Neural crest cell (in vitro differentiated cells): Measurements from ENCODE around the gene EFCAB11. TPM values are rescaled to one million over a fixed set of nuclear protein-coding genes. Genes with fewer than 3 reads are reported as not detected.
A peak's percentile ranks its signal among the peaks of the same experiment; 100 is the strongest.

Source experiments
- DNase-seq: peaks from one replicate; pipeline ENCODE4 v3.0.0; 2021; ENCODE audit warnings: low read depth, mixed read lengths, low spot score
- H3K27ac Mint-ChIP-seq: one replicate; pipeline ENCODE4 v1.8.0; 2021; ENCODE audit warnings: mild to moderate bottlenecking, mixed read lengths; ENCODE audit not compliant: unreplicated experiment
- H3K27me3 Mint-ChIP-seq: 2 replicates; pipeline ENCODE4 v1.8.0; 2021; ENCODE audit warnings: low read depth, mild to moderate bottlenecking, mixed read lengths
- H3K36me3 Mint-ChIP-seq: 2 replicates; pipeline ENCODE4 v1.8.0; 2021; ENCODE audit warnings: low read depth, mild to moderate bottlenecking, mixed read lengths
- H3K4me1 Mint-ChIP-seq: 2 replicates; pipeline ENCODE4 v1.8.0; 2021; ENCODE audit warnings: mixed read lengths
- H3K4me3 Mint-ChIP-seq: one replicate; pipeline ENCODE4 v1.8.0; 2021; ENCODE audit warnings: mild to moderate bottlenecking, mixed read lengths
- H3K9me3 Mint-ChIP-seq: 2 replicates; pipeline ENCODE4 v1.8.0; 2021; ENCODE audit warnings: mixed read lengths
- total RNA-seq: library from RNA; stranded (reverse); gene quantifications from 2 replicates; pipeline ENCODE4 v1.2.1, GENCODE V29; 2021
- TF ChIP-seq, protein P1 (sequence below): fragments of 200-600 bp; sonication (generic); conservative IDR thresholded peaks from 2 replicates; pipeline ENCODE4 v1.5.0; 2021; ENCODE audit warnings: antibody characterized with exemption, mild to moderate bottlenecking

EFCAB11 gene
- total RNA-seq, 1 donor from 2014 or later = 15.4 TPM

GRCh38 chr14:89855961-89856656 is 98.4 kb downstream of the EFCAB11 start:
- no peaks in the 10 kb centered on the region for H3K4me1 Mint-ChIP-seq
- H3K36me3 Mint-ChIP-seq = no peaks in the 10 kb centered on the region
- H3K9me3 Mint-ChIP-seq = no peaks in the 10 kb centered on the region
- no peak overlapping the region for H3K27ac Mint-ChIP-seq
- no peak overlapping the region for H3K4me3 Mint-ChIP-seq
- DNase-seq = no peak
- TF ChIP-seq, protein P1, sequence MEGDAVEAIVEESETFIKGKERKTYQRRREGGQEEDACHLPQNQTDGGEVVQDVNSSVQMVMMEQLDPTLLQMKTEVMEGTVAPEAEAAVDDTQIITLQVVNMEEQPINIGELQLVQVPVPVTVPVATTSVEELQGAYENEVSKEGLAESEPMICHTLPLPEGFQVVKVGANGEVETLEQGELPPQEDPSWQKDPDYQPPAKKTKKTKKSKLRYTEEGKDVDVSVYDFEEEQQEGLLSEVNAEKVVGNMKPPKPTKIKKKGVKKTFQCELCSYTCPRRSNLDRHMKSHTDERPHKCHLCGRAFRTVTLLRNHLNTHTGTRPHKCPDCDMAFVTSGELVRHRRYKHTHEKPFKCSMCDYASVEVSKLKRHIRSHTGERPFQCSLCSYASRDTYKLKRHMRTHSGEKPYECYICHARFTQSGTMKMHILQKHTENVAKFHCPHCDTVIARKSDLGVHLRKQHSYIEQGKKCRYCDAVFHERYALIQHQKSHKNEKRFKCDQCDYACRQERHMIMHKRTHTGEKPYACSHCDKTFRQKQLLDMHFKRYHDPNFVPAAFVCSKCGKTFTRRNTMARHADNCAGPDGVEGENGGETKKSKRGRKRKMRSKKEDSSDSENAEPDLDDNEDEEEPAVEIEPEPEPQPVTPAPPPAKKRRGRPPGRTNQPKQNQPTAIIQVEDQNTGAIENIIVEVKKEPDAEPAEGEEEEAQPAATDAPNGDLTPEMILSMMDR = no peak
- no peaks in the 10 kb centered on the region for H3K27me3 Mint-ChIP-seq

DNA sequence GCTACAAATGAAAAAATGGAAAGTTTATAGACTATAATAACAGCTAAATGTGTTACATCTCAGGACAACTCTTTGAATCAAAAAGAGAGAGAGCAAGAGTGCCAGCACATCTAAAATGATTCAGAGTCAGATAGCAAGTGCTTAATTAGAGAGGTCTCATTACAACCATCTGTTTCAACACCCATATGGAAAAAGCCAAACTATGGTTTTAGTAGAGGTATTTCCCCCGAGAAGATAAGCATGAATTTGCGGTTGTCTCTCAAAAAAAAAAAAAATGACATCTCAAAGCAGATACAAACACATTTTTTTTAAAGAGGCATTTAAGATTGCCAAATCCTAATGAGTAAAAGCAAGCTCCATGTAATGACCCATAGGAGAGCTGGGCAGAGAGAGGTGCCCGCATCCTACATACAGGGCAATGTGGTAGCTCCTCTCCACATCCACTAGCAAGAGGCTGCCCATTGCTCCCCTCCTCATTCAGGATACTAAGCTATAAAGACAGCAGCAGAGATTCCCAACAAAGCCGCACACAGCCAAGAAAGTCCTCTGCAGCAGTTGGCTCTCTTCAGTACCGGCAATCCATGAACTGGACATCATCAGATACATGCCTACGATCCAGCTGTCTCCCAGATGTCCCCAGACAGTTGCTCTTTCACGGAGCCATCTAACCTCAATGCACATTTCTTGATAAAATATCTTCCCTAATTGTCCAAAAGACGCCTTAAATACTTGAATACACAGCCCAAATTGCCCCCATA is 100.4 kb downstream of the EFCAB11 start:
- no peaks in the 10 kb centered on the region for H3K9me3 Mint-ChIP-seq
- H3K36me3 Mint-ChIP-seq = no peaks in the 10 kb centered on the region
- no peaks in the 10 kb centered on the region for H3K4me1 Mint-ChIP-seq
- DNase-seq = no peak
- H3K27ac Mint-ChIP-seq = no peak overlapping the region
- H3K4me3 Mint-ChIP-seq = no peak overlapping the region
- H3K27me3 Mint-ChIP-seq = no peaks in the 10 kb centered on the region
- TF ChIP-seq, protein P1 = no peak

DNA sequence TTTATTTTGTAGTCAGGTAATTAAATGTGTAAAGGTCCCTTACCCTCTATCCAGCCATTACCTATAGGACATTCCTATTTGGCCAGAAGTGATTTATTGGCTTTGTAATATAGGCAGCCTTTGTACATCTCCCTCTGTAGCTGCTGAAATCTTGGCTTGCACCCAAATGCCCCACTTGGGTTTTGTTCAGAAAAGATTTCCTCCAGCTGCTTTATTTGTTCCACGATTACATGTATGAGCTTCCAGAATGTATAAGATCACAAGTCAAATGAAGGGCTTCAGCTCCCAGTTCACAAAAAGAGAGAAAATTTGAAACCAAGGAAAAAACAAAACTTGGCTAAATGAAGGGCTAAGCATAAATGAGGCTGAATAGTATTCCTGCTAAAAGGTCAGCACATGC is 103.4 kb downstream of the EFCAB11 start:
- Mint-ChIP-seq H3K4me1 (no peaks in the 10 kb centered on the region), H3K27ac (no peak overlapping the region), H3K27me3 (no peaks in the 10 kb centered on the region), H3K36me3 (no peaks in the 10 kb centered on the region), H3K4me3 (no peak overlapping the region), H3K9me3 (no peaks in the 10 kb centered on the region)
- TF ChIP-seq, protein P1 = no peak
- no peak for DNase-seq

DNA sequence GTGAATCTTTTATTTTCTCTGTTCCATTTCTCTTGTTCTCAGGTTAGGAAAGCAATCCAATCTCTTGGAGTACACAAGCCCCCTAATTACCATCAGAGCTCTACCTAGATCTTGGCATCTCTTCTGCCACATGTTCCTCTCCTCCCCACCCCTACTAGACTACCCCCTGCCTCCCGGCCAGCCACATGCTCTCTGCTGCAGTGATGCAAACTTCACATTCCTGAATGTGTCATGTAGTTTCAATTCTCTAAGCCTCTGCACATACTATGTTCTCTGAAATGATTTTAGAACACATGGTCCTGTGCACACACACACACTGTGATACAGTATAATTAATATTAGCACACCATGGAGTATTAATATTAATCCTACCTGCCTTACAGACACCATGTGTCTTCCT is 104.6 kb downstream of the EFCAB11 start:
- Mint-ChIP-seq H3K9me3 (no peaks in the 10 kb centered on the region), H3K27ac (peak overlapping the region; percentile 53), H3K27me3 (no peaks in the 10 kb centered on the region), H3K4me1 (no peaks in the 10 kb centered on the region), H3K36me3 (no peaks in the 10 kb centered on the region), H3K4me3 (no peak overlapping the region)
- TF ChIP-seq, protein P1 = no peak
- no peak for DNase-seq

DNA sequence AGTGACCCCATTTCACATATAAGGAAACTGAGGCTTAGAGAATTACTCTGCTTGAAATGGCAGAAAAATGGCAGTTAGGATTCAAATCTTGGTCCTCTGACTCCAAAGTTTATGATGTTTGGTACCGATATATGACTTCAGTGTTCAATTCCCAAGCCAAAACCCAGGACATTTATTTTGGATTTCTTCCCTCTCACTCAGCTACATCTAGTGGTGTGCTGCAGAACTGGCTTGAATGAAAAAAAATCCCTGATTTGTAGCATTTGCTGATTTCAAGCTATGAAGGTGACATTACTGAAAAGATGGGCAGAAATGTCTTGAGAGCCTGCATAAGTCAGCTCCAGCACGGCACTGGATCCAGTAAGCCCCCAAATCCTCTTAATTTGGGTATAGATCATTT is 106.4 kb downstream of the EFCAB11 start:
- no peak for DNase-seq
- H3K4me1 Mint-ChIP-seq = no peaks in the 10 kb centered on the region
- no peaks in the 10 kb centered on the region for H3K36me3 Mint-ChIP-seq
- TF ChIP-seq, protein P1 = peak; percentile 45
- H3K27ac Mint-ChIP-seq = no peak overlapping the region
- H3K9me3 Mint-ChIP-seq = no peaks in the 10 kb centered on the region
- H3K4me3 Mint-ChIP-seq = no peak overlapping the region
- H3K27me3 Mint-ChIP-seq = no peaks in the 10 kb centered on the region
